GM19025 (cell line): ENCODE measurements around the gene NPIPB5.
"Not testable (repeated sequence)": the region's sequence is repeated elsewhere in the genome, so short reads cannot be mapped to it uniquely, and the experiment has no call there.

Experiments
- ATAC-seq: cut with Tn5 transposase; IDR thresholded peaks from one replicate; pipeline ENCODE4 v1.9.1; 2021; ENCODE audit warnings: mild to moderate bottlenecking, low read depth, moderate library complexity; ENCODE audit not compliant: unreplicated experiment

NPIPB5 gene

DNA sequence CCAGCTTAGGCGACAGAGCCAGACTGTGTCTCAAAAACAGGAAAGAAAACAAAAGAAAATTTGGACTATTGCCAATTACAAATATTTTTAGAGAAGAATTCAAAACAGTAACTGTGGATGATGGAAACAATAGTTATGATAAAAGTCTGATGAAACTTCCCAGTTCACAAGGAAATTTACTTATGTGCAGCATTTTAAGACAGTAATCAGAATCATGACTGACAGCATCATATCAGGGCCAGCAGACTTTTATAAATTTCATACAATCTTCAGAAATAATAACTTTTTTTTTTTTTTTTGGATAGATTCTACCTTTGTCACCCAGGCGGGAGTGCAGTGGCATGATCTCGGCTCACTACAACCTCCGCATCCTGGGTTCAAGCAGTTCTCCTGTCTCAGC, at the start of gene NPIPB5:
Gene NPIPB5, plus strand, starts transcription at position 301 of the 400 bp plus-strand sequence. CDS start 2,911 bp downstream, outside the sequence.
- not testable (repeated sequence) for ATAC-seq

DNA sequence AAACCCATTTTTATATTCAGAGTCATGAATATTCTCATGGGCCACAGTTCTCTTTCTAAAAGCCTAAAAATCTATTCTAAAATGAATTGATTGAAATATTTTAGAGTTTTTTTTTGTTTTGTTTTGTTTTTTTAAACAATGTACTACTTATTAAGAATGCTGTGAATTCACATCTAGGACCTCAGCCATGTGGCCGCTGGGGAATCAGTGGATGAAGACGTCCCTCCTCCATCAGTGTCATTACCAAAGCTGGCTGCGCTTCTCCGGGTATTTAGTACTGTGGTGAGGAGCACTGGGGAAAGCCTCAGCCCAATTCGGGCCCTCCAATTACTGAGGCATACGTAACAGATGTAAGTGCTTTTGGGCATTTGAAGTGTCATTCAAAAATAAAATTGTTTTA, 41.8 kb upstream of the NPIPB5 start:
- not testable (repeated sequence) for ATAC-seq

DNA sequence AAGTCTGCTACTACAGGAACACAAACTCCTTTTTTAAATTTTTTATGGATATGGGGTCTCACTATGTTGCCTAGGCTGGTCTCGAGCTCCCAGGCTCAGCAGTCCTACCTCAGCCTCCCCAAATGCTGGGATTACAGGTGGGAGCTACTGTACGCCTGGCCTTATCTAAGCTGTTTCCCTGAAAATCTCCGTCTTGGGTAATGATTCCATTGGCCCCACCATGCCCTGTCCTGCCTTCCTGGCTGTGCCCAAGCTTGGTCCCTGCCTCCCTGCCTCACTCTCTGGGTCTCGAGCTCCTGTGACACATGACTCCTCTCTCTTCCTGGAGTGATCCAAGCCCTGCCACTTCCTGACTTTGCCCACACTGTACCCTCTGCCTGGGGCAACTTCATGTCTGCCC, 27.3 kb downstream of the NPIPB5 start:
- not testable (repeated sequence) for ATAC-seq

DNA sequence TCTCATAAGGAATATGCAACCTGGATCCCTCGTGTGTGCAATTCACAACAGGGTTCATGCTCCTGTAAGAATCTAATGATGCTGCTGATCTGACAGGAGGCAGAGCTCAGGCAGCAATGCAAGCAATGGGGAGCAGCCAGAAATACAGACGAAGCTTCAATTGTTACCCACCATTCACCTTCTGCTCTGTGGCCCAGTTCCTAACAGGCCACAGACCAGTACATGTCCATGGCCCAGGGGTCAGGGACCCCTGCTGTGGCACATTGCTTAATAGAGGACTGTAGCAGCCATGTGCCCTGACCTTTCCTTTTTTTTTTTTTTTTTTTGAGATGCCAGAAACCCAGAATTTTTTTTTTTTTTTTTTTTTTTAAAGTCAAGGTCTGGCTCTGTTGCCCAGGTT, 34.1 kb downstream of the NPIPB5 start:
- not testable (repeated sequence) for ATAC-seq

DNA sequence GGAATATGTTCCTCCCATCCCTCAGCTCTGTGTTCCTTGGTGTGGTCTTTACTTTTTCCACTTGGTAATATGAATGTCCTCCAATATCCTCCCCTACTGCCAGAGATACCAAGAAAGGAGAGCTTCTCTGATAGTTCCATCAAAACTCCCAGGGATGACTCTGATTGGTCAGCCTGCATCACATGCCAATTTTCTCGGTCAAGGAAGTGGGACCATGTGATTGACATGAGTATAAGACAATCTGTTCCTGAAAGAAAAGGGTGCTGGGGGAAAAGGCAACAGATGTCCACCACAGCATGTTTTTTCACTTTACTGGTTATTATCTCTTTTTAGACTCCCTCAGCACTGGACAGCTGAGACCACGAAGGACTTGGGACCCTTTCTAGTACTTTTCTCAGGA, 35.9 kb downstream of the NPIPB5 start:
- not testable (repeated sequence) for ATAC-seq

DNA sequence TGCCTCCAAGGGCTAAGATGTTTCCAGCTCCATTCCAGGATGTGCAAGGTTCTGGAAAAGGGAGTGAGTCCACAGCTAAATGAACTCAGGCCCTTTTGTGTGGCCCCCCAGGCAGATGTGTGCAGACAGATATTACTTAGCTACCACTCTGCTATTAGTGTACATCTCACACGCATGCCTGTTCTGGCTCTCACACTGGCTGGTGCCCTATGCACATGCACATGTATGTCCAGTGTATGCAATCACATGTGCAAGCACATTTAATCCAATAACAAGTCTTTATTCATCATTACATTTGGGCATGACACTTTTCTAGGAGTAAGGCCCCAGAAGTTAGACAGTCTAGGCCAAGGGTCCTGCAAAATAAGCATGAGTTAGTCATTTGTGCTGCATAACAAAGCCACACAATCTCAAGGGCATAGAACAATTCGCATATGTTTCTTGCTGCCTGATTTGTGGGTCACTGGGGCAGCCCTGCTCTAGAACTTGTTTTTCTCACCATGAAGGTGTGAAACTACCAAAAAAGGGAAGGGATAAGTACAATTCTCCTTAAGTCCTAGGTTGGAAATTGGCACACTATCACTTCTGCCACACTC, 36.6 kb downstream of the NPIPB5 start:
- not testable (repeated sequence) for ATAC-seq

DNA sequence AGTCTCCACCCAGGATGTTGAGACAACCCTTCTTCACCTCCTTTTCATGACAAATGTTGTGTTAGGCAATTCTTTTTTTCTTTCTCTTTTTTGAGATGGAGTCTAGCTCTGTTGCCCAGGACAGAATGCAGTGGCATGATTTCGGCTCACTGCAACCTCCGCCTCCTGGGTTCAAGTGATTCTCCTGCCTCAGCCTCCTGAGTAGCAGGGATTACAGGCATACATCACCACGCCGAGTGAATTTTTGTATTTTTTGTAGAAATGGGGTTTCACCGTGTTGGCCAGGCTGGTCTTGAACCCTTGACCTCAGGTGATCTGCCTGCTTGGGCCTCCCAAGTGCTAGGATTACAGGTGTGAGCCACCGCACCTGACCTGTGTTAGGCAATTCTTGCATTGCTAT, 39.2 kb downstream of the NPIPB5 start:
- ATAC-seq: not testable (repeated sequence)

DNA sequence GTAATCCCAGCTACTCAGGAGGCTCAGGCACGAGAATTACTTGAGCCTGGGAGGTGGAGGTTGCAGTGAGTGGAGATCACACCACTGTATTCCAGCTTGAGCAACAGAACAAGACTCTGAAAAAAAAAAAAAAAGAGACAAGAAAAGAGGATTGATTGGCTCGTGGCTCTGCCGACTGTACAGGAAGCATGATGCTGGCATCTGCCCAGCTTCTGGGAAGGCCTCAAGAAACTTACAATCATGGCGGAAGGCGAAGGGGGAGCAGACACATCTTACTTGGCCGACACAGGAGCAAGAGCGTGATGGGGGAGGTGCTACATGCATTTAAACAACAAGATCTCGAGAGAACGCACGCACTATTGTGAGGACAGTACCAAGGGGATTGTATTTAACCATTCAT, 40.5 kb downstream of the NPIPB5 start:
- not testable (repeated sequence) for ATAC-seq

DNA sequence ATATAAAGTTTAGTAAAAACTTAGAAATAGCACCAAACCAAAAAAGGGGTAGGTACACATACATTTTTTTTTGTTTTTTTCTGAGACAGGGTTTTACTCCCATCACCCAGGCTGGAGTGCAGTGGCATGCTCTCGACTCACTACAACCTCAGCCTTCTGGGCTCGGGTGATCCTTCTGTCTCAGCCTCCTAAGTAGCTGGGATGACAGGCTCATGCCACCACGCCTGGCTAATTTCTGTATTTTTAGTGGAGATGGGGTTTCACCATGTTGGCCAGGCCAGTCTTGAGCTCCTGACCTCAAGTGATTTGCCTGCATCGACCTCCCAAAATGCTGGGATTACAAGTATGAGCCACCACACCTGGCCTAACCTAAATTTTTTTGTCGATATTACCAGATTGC, 41.0 kb downstream of the NPIPB5 start:
- ATAC-seq: not testable (repeated sequence)

DNA sequence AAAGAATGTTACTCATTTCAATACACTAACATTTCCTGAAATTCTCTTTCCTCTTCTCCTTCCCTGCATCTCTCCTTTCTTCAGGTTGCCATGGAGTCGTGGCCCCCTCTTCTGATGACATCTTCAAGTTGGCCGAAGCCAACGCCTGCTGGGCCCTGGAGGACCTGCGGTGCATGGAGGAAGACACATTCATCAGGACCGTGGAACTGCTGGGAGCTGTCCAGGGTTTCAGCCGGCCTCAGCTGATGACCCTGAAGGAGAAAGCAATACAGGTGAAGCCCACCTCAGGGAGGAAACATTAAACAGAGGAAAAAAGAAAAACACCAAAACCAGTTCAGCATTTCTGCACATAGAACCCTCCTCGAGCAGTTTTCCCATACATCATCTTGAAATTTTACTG, 46.1 kb downstream of the NPIPB5 start:
- ATAC-seq: not testable (repeated sequence)
